Trophoblast cell (in vitro differentiated cells and primary cell): ENCODE data around the gene NR2C1.
"Not testable (repeated sequence)": the region's sequence is repeated elsewhere in the genome, so short reads cannot be mapped to it uniquely, and the experiment has no call there.

ENCODE experiments used
- DNase-seq, 2 donors: peaks; one replicate each; pipeline ENCODE4 v3.0.0-alpha.2; 2016
- H2AFZ ChIP-seq: 2 replicates; pipeline ENCODE4 v1.6.1; 2013; ENCODE audit warnings: low read length, moderate library complexity, mild to moderate bottlenecking; ENCODE audit not compliant: insufficient read depth, poor library complexity
- H2AK5ac ChIP-seq: 2 replicates; pipeline ENCODE4 v1.6.1; 2013; ENCODE audit warnings: mild to moderate bottlenecking, low read length
- H2BK120ac ChIP-seq: 2 replicates; pipeline ENCODE4 v1.6.1; 2013; ENCODE audit warnings: low read length, mild to moderate bottlenecking, moderate library complexity; ENCODE audit not compliant: insufficient read depth, poor library complexity
- H2BK12ac ChIP-seq: 2 replicates; pipeline ENCODE4 v1.6.1; 2013; ENCODE audit warnings: mild to moderate bottlenecking, low read length, moderate library complexity
- H2BK5ac ChIP-seq: 2 replicates; pipeline ENCODE4 v1.6.1; 2013; ENCODE audit warnings: low read length, low read depth, moderate library complexity, mild to moderate bottlenecking; ENCODE audit not compliant: poor library complexity
- H3K14ac ChIP-seq: 2 replicates; pipeline ENCODE4 v1.6.1; 2013; ENCODE audit warnings: mild to moderate bottlenecking, low read length
- H3K18ac ChIP-seq: 2 replicates; pipeline ENCODE4 v1.6.1; 2013; ENCODE audit warnings: mild to moderate bottlenecking, low read length
- H3K23ac ChIP-seq: 2 replicates; pipeline ENCODE4 v1.6.1; 2013; ENCODE audit warnings: low read length
- H3K27ac ChIP-seq: 2 replicates; pipeline ENCODE4 v1.5.1; 2013; ENCODE audit warnings: low read depth, mild to moderate bottlenecking, inconsistent platforms, low read length, moderate library complexity
- H3K27me3 ChIP-seq: 2 replicates; pipeline ENCODE4 v1.6.1; 2013; ENCODE audit warnings: inconsistent platforms, mild to moderate bottlenecking, low read length, moderate library complexity; ENCODE audit not compliant: insufficient read depth
- H3K36me3 ChIP-seq, 2 experiments: 1 replicate in 1 of 2; 2 replicates in 1 of 2; pipeline ENCODE4 v1.6.1; 2013; ENCODE audit warnings: low read length in 2 of 2, mild to moderate bottlenecking in 2 of 2, moderate library complexity in 1 of 2; ENCODE audit not compliant: insufficient read depth in 2 of 2, control insufficient read depth in 1 of 2
- H3K4ac ChIP-seq: 2 replicates; pipeline ENCODE4 v1.6.1; 2013; ENCODE audit warnings: low read depth, mild to moderate bottlenecking, low read length, moderate library complexity
- H3K4me1 ChIP-seq, 2 experiments: 1 replicate in 1 of 2; 2 replicates in 1 of 2; pipeline ENCODE4 v1.6.1; 2013; ENCODE audit warnings: low read length in 2 of 2, mild to moderate bottlenecking in 2 of 2, moderate library complexity in 1 of 2; ENCODE audit not compliant: insufficient read depth in 2 of 2, control insufficient read depth in 1 of 2
- H3K4me2 ChIP-seq: 2 replicates; pipeline ENCODE4 v1.6.1; 2013; ENCODE audit warnings: inconsistent platforms, mild to moderate bottlenecking, low read length, moderate library complexity
- H3K4me3 ChIP-seq: 2 replicates; pipeline ENCODE4 v1.5.1; 2013; ENCODE audit warnings: mild to moderate bottlenecking, low read depth, low read length, inconsistent platforms
- H3K79me1 ChIP-seq: one replicate; pipeline ENCODE4 v1.6.1; 2013; ENCODE audit warnings: low read length
- H3K79me2 ChIP-seq: 2 replicates; pipeline ENCODE4 v1.6.1; 2013; ENCODE audit warnings: low read length, mild to moderate bottlenecking; ENCODE audit not compliant: control insufficient read depth, insufficient read depth, poor library complexity
- H3K9ac ChIP-seq: 2 replicates; pipeline ENCODE4 v1.6.1; 2013; ENCODE audit warnings: mild to moderate bottlenecking, low read length
- H3K9me3 ChIP-seq: 2 replicates; pipeline ENCODE4 v1.6.1; 2013; ENCODE audit warnings: low read depth, mild to moderate bottlenecking, control low read depth, inconsistent platforms, low read length; ENCODE audit not compliant: insufficient read depth
- H4K12ac ChIP-seq: 2 replicates; pipeline ENCODE4 v1.6.1; 2013; ENCODE audit warnings: low read depth, mild to moderate bottlenecking, low read length, moderate library complexity
- H4K8ac ChIP-seq: 2 replicates; pipeline ENCODE4 v1.6.1; 2013; ENCODE audit warnings: low read depth, mild to moderate bottlenecking, low read length, moderate library complexity
- H4K91ac ChIP-seq: one replicate; pipeline ENCODE4 v1.6.1; 2013; ENCODE audit warnings: low read depth, mild to moderate bottlenecking, low read length, moderate library complexity
- WGBS: extraction: QIAGEN DNeasy Blood & Tissue Kit; methylation state at CpG from one replicate; pipeline ENCODE4 v1.1.7; 2013; ENCODE audit warnings: missing lambda C conversion rate; ENCODE audit not compliant: insufficient read length, insufficient coverage; ENCODE audit errors: extremely low coverage; 5-methylcytosine and 5-hydroxymethylcytosine counted together

The NR2C1 gene

DNA sequence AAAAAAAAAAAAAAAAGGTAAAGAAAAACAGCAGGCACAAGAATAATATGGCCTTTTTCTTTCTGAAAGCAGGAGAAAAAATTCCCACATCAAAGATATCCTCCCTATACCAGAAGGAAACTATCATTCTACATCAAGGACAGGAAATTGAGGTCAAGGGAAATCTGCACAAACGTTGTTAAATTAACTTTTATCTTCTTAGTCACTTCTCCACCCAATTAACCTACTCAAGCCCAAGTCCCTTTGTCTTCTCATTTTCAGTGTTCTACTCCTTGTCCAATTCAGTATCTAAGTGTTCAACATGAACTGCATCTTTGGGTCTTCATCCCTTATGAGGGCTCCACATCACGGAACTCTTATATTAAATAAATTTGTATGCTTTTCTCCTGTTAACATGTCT lies 85.6 kb downstream of the NR2C1 start:
- Histone ChIP-seq H4K91ac (no peak overlapping the region), H3K14ac (no peak overlapping the region), H3K27me3 (no peaks in the 10 kb centered on the region), H3K36me3 (peaks cover 0 to 3% of the 10 kb centered on the region in 2 experiments), H3K4me3 (no peak overlapping the region), H2BK120ac (no peak overlapping the region), H3K18ac (no peak overlapping the region), H2BK12ac (no peak overlapping the region), H2AFZ (no peak overlapping the region), H3K27ac (no peak overlapping the region), H4K8ac (no peak overlapping the region), H3K23ac (no peak overlapping the region), H3K4me1 (peaks cover 10 to 20% of the 10 kb centered on the region in 2 experiments), H3K9me3 (no peaks in the 10 kb centered on the region), H3K4me2 (no peak overlapping the region), H4K12ac (no peak overlapping the region), H3K79me1 (peaks cover 4% of the 10 kb centered on the region), H2AK5ac (no peak overlapping the region), H3K79me2 (no peaks in the 10 kb centered on the region), H3K9ac (no peak overlapping the region), H3K4ac (no peak overlapping the region), H2BK5ac (no peak overlapping the region)
- no peak for DNase-seq
- no CpG with 5 or more reads among the region's 2 CpGs for WGBS

GRCh38 chr12:94987076-94987669 lies 86.2 kb downstream of the NR2C1 start:
- no CpG with 5 or more reads among the region's 8 CpGs for WGBS

DNA sequence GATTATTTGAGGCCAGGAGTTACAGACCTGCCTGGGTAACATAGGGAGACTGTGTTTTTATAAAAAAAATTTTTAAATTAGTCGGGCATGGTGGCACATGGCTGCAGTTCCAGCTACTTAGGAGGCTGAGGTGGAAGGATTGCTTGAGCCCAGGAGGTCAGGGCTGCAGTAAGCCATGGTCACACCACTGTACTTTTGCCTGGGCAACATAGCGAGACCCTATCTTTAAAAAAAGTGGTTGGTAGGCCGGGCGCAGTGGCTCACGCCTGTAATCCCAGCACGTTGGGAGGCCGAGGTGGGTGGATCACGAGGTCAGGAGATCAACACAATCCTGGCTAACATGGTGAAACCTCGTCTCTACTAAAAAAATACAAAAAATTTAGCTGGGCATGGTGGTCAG lies 88.3 kb downstream of the NR2C1 start:
- not testable (repeated sequence) for H2BK12ac ChIP-seq, H3K14ac ChIP-seq, H3K9ac ChIP-seq, DNase-seq, H3K27ac ChIP-seq, H3K4me2 ChIP-seq, H3K18ac ChIP-seq, H4K91ac ChIP-seq, H3K23ac ChIP-seq, H3K4me3 ChIP-seq, H2AK5ac ChIP-seq, H2BK120ac ChIP-seq, H2BK5ac ChIP-seq, H4K8ac ChIP-seq, H3K79me1 ChIP-seq, H4K12ac ChIP-seq, H3K27me3 ChIP-seq, H3K36me3 ChIP-seq, H3K4ac ChIP-seq, H2AFZ ChIP-seq, H3K79me2 ChIP-seq, H3K9me3 ChIP-seq
- H3K4me1 ChIP-seq = peaks cover 10 to 20% of the 10 kb centered on the region in 2 experiments
- WGBS = no CpG with 5 or more reads among the region's 9 CpGs

More at GRCh38 chr12:94987076-94987669, 86.2 kb downstream of the NR2C1 start:
- Histone ChIP-seq H3K4me3 (no peak overlapping the region), H3K4ac (no peak overlapping the region), H3K14ac (no peak overlapping the region), H3K36me3 (peaks cover 0 to 3% of the 10 kb centered on the region in 2 experiments), H3K79me1 (peaks cover 4% of the 10 kb centered on the region), H3K9ac (no peak overlapping the region), H2AK5ac (no peak overlapping the region), H3K4me1 (peaks cover 10 to 20% of the 10 kb centered on the region in 2 experiments), H3K23ac (no peak overlapping the region), H2AFZ (no peak overlapping the region), H4K91ac (no peak overlapping the region), H3K27me3 (no peaks in the 10 kb centered on the region), H4K12ac (no peak overlapping the region), H2BK5ac (no peak overlapping the region), H4K8ac (no peak overlapping the region), H3K4me2 (no peak overlapping the region), H3K27ac (no peak overlapping the region), H3K9me3 (no peaks in the 10 kb centered on the region), H2BK12ac (no peak overlapping the region), H3K79me2 (no peaks in the 10 kb centered on the region), H3K18ac (no peak overlapping the region), H2BK120ac (no peak overlapping the region)
- DNase-seq = no peak

- peak overlapping the region; percentile 17 for H3K27ac ChIP-seq
- no peak overlapping the region for H2AK5ac ChIP-seq
- H3K79me1 ChIP-seq = peaks cover 4% of the 10 kb centered on the region
- H4K91ac ChIP-seq = no peak overlapping the region
- no peak overlapping the region for H3K4me2 ChIP-seq
- H4K12ac ChIP-seq = no peak overlapping the region
- no peak overlapping the region for H3K4me3 ChIP-seq
- H3K4ac ChIP-seq = no peak overlapping the region
- no CpG with 5 or more reads among the region's 2 CpGs for WGBS
- no peaks in the 10 kb centered on the region for H3K27me3 ChIP-seq
- H3K9ac ChIP-seq = no peak overlapping the region
- no peaks in the 10 kb centered on the region for H3K79me2 ChIP-seq
- no peak overlapping the region for H4K8ac ChIP-seq
- H2BK12ac ChIP-seq = peak overlapping the region; percentile 89
- no peak for DNase-seq
- H2BK5ac ChIP-seq = peak overlapping the region; percentile 9
- H2AFZ ChIP-seq = no peak overlapping the region
- peaks cover 0 to 1% of the 10 kb centered on the region in 2 experiments for H3K36me3 ChIP-seq
- peak overlapping the region; percentile 69 for H2BK120ac ChIP-seq
- H3K14ac ChIP-seq = no peak overlapping the region
- H3K18ac ChIP-seq = no peak overlapping the region
- peaks cover 10 to 15% of the 10 kb centered on the region in 2 experiments for H3K4me1 ChIP-seq
- H3K23ac ChIP-seq = no peak overlapping the region
- H3K9me3 ChIP-seq = no peaks in the 10 kb centered on the region
Measured at GRCh38 chr12:94983321-94983720, 90.1 kb downstream of the NR2C1 start.
